ENCODE data around the gene OR6C68. TPM values are rescaled to one million over a fixed set of nuclear protein-coding genes. Genes with fewer than 3 reads are reported as not detected.

The OR6C68 gene
- total RNA-seq = not detected in 2 replicates

DNA sequence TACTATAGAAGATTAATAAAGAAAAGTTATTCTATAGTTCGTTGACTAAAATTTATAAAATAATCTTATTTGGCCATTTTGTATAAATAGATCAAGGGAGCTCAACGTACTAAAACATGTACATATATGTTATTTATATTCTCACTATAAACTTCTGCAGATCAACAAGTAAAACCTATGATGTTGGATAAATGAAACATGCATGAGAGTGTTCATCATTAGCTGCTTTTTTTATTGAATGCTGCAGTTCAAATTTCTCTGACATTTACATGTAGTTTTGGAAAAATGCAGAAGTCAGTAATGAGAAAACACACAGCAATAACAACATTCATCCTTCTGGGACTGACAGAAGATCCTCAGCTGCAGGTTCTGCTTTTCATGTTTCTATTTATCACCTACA, at the start of gene OR6C68:
Gene OR6C68 (plus strand): TSS at position 301 of the 400 bp plus-strand sequence. CDS start 0 bp downstream, at position 301.

GRCh38 chr12:55443776-55444175, 48.4 kb upstream of the OR6C68 start, which contains the start of gene OR6C2:
OR6C2 (plus strand) TSS chr12:55444076; CDS start chr12:55452214, 8,138 bp downstream.

DNA sequence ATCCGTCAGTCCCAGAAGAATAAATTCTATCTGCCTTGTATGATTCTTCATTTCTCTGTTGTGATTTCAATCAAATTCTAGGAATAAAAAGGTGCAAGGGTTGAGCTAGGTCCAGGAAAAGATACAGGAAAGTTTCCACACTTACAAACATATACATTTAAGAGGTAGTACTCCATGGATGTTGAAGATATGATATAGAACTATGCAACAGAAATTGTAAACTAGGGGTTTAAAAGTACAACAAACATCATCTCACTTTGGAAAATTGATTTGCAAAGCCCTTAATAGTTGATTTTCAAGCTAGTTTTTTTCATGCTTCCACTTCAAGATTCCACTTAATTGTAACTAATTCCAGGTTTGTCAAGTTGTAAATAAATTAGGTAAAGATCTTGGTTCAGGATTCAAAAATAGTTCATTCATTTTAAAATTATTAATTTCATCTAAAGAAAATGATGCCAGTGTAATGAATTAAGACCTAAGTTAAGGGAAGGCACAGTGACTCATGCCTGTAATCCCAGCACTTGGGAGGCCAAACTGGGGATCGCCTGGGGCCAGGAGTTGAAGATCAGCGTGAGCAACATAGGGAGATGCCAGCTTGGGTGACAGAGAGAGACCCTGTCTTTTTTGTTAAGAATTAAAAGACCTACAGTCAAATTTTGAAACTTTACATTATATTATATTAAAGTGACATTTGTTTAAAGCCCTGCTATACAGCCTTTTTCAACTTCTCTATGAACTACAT, 21.9 kb upstream of the OR6C68 start, which contains the start of gene OR6C70:
Gene OR6C70 (minus strand): TSS at position 51 of the 742 bp plus-strand sequence. CDS start 0 bp downstream, at position 51.

Other genes starting within 250 kb of the OR6C68 start
- gene OR6C74, start 247.8 kb upstream of the OR6C68 start, total RNA-seq = not detected in 2 replicates
- gene OR6C6, start 195.8 kb upstream of the OR6C68 start, total RNA-seq = not detected in 2 replicates
- not detected in 2 replicates for gene OR6C1, start 178.0 kb upstream of the OR6C68 start, total RNA-seq
- not detected in 2 replicates for gene OR6C3, start 161.6 kb upstream of the OR6C68 start, total RNA-seq
- gene OR6C75, start 129.4 kb upstream of the OR6C68 start, total RNA-seq = not detected in 2 replicates
- gene OR6C65, start 91.8 kb upstream of the OR6C68 start, total RNA-seq = not detected in 2 replicates
- gene OR6C76, start 66.1 kb upstream of the OR6C68 start, total RNA-seq = not detected in 2 replicates
- not detected in 2 replicates for gene OR6C2, start 48.3 kb upstream of the OR6C68 start, total RNA-seq
- gene OR6C70, start 22.2 kb upstream of the OR6C68 start, total RNA-seq = not detected in 2 replicates
- not detected in 2 replicates for gene OR6C4, start 57.2 kb downstream of the OR6C68 start, total RNA-seq
- not detected in 2 replicates for gene OR2AP1, start 80.1 kb downstream of the OR6C68 start, total RNA-seq
- not detected in 2 replicates for gene OR10P1, start 144.5 kb downstream of the OR6C68 start, total RNA-seq
- 1.8 and 23.6 TPM in 2 replicates for gene ITGA7, start 215.5 kb downstream of the OR6C68 start, total RNA-seq
- 51.2 and 82.0 TPM in 2 replicates for gene BLOC1S1, start 223.7 kb downstream of the OR6C68 start, total RNA-seq
- 3.3 and 12.2 TPM in 2 replicates for gene RDH5, start 228.0 kb downstream of the OR6C68 start, total RNA-seq
- gene CD63, start 236.6 kb downstream of the OR6C68 start, total RNA-seq = 1,176 and 2,201 TPM in 2 replicates

Measured in smooth muscle cell of the umbilical artery (primary cell).